ENCODE measurements around the gene TMEM185B.

DNA sequence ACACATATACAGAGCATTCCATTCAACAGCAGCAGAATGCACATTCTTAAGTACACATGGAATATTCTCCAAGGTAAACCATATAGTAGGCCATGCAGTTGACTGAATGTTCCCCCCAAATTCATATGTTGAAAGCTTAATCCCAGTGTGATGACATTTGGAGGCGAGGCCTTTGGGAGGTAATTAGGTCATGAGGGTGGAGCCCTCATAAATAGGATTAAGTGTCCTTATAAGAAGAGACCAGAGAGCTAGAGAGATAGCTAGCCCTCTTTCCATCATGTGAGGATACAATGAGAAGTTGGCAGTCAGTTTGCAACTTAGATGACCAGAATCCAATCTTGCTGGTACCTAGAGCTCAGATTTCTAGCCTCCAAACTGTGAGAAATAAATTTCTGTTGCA lies 27.6 kb downstream of the TMEM185B start:
- TF ChIP-seq POLR2A (IDR thresholded peaks at IDR 0.05), result no peak
- TF ChIP-seq POLR2AphosphoS5 (IDR thresholded peaks at IDR 0.05), result no peak
- TF ChIP-seq, protein P1, sequence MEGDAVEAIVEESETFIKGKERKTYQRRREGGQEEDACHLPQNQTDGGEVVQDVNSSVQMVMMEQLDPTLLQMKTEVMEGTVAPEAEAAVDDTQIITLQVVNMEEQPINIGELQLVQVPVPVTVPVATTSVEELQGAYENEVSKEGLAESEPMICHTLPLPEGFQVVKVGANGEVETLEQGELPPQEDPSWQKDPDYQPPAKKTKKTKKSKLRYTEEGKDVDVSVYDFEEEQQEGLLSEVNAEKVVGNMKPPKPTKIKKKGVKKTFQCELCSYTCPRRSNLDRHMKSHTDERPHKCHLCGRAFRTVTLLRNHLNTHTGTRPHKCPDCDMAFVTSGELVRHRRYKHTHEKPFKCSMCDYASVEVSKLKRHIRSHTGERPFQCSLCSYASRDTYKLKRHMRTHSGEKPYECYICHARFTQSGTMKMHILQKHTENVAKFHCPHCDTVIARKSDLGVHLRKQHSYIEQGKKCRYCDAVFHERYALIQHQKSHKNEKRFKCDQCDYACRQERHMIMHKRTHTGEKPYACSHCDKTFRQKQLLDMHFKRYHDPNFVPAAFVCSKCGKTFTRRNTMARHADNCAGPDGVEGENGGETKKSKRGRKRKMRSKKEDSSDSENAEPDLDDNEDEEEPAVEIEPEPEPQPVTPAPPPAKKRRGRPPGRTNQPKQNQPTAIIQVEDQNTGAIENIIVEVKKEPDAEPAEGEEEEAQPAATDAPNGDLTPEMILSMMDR (IDR thresholded peaks at IDR 0.05 in 8 of 11, conservative IDR thresholded peaks at IDR 0.05 in 3 of 11), result no peak
